ENCODE data around the gene SAMMSON.
A peak's percentile ranks its signal among the peaks of the same experiment; 100 is the strongest.

The SAMMSON gene

GRCh38 chr3:70057426-70057825, 57.9 kb downstream of the SAMMSON start:
- DNase-seq (ENCODE audit: low spot score): no peak
- TF ChIP-seq, protein P1, sequence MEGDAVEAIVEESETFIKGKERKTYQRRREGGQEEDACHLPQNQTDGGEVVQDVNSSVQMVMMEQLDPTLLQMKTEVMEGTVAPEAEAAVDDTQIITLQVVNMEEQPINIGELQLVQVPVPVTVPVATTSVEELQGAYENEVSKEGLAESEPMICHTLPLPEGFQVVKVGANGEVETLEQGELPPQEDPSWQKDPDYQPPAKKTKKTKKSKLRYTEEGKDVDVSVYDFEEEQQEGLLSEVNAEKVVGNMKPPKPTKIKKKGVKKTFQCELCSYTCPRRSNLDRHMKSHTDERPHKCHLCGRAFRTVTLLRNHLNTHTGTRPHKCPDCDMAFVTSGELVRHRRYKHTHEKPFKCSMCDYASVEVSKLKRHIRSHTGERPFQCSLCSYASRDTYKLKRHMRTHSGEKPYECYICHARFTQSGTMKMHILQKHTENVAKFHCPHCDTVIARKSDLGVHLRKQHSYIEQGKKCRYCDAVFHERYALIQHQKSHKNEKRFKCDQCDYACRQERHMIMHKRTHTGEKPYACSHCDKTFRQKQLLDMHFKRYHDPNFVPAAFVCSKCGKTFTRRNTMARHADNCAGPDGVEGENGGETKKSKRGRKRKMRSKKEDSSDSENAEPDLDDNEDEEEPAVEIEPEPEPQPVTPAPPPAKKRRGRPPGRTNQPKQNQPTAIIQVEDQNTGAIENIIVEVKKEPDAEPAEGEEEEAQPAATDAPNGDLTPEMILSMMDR (conservative IDR thresholded peaks at IDR 0.05; ENCODE audit: low read depth): no peak
- CTCF ChIA-PET: interaction anchor here (0.7 kb wide), 1 partner anchor 272 kb away, joined by 5 read pairs; no protein-coding TSS in a partner anchor

DNA sequence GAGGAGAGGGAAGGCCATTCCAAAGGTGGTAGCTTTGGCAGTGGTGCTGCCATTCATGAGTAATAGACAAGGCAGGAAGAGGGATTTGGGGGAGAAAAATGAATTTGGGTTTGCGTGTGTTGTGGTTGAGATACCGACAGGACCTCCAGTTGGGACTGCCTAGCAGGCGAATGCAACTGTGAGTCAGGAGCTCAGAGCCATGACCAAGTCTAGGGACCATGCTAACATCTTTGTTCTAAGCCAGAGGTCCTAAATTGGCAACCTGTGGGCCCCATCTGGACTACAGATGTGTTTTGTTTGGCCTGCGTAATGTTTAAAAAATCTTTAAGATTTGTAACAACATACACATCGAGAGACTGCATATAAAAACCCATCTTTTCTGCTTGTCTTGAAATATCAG, 61.6 kb downstream of the SAMMSON start:
- TF ChIP-seq, protein P1 (conservative IDR thresholded peaks at IDR 0.05; ENCODE audit: low read depth): no peak
- ChIA-PET POLR2A (ENCODE audit: low non-redundant PET) (no interaction called here), CTCF (no interaction called here)
- H3K27ac ChIP-seq: no peak overlapping the region
- no peak for DNase-seq (ENCODE audit: low spot score)

More at GRCh38 chr3:70057426-70057825, 57.9 kb downstream of the SAMMSON start:
- H3K27ac ChIP-seq: no peak overlapping the region
- POLR2A ChIA-PET (ENCODE audit: low non-redundant PET): no interaction called here

DNA sequence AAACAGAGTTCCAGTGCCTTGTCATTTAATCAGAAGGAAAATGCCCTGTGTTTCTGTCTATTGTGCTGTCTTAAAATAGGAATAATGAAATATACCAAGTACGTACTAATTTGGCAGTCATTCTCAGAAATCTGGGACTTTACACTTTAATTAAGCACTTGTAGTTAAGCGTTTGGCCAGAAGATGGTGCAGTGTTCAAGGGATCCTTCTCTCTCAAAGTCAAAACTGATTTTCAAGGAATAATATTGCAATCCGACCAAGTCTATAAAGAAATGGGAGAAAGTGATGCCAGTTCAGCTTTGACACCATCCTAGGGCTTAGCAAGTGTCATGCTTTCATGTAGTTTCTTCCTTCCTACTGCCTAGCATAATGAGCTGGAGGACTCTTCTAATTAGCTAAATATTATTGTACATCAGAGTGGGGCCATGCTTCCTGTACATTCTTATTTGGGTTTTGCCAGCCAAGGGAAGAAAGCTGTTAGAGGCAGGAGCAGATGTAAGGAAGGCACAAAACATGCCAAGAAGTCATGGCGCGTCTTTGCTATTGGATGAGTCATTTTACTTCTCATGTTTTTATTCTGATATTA, 64.8 kb downstream of the SAMMSON start:
- no peak overlapping the region for H3K27ac ChIP-seq
- ChIA-PET POLR2A (ENCODE audit: low non-redundant PET) (no interaction called here), CTCF (interaction anchor here (0.5 to 1.0 kb wide), 4 partner anchors 32 to 1581 kb away, joined by 3 read pairs; no protein-coding TSS in a partner anchor)
- TF ChIP-seq, protein P1 (conservative IDR thresholded peaks at IDR 0.05; ENCODE audit: low read depth): peak; percentile 73
- peak; percentile 25 for DNase-seq (ENCODE audit: low spot score)

- ChIA-PET CTCF (no interaction called here), POLR2A (ENCODE audit: low non-redundant PET) (no interaction called here)
- no peak for DNase-seq (ENCODE audit: low spot score)
- TF ChIP-seq, protein P1 (conservative IDR thresholded peaks at IDR 0.05; ENCODE audit: low read depth): no peak
- H3K27ac ChIP-seq: no peak overlapping the region
These were observed 66.2 kb downstream of the SAMMSON start for GRCh38 chr3:70065696-70066253.

- POLR2A ChIA-PET (ENCODE audit: low non-redundant PET): no interaction called here
- CTCF ChIA-PET: no interaction called here
- DNase-seq (ENCODE audit: low spot score): no peak
- no peak overlapping the region for H3K27ac ChIP-seq
- TF ChIP-seq, protein P1 (conservative IDR thresholded peaks at IDR 0.05; ENCODE audit: low read depth): no peak
These were observed 68.5 kb downstream of the SAMMSON start for GRCh38 chr3:70067860-70068521.

DNA sequence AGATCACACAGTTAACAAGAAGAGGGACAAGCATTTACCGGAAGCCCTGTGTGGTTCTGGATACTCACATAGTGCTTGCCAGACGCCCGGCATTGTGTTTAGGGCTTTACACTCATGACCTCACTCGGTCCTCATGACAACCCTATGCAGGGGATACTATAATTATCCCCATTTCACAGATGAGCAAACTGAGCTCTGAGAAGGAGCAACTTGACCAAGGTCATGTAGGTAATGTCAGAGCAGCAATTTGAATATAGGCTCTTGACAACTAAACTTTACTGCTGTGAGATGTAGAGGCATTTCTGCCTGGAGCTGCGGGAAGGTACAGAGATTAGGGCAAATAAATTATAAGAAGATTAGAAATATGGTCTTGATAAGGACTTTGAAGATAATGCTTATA, 70.0 kb downstream of the SAMMSON start:
- DNase-seq (ENCODE audit: low spot score): no peak
- POLR2A ChIA-PET (ENCODE audit: low non-redundant PET): no interaction called here
- no peak overlapping the region for H3K27ac ChIP-seq
- TF ChIP-seq, protein P1 (conservative IDR thresholded peaks at IDR 0.05; ENCODE audit: low read depth): no peak
- CTCF ChIA-PET: no interaction called here
